Colonic mucosa (tissue), 4 donors: ENCODE measurements around the gene HHAT. TPM values are rescaled to one million over a fixed set of nuclear protein-coding genes. Genes with fewer than 3 reads are reported as not detected.

Source experiments
- DNase-seq: peaks from one replicate; pipeline ENCODE4 v3.0.0-alpha.2; 2020
- H3K27ac ChIP-seq: fragments of 200-600 bp; one replicate; pipeline ENCODE4 v1.8.0; 2021
- H3K27me3 ChIP-seq: fragments of 200-600 bp; one replicate; pipeline ENCODE4 v1.8.0; 2021
- H3K36me3 ChIP-seq: fragments of 200-600 bp; one replicate; pipeline ENCODE4 v1.8.0; 2021
- H3K4me1 ChIP-seq: fragments of 200-600 bp; one replicate; pipeline ENCODE4 v1.8.0; 2021; ENCODE audit warnings: mild to moderate bottlenecking
- H3K4me3 ChIP-seq: fragments of 200-600 bp; one replicate; pipeline ENCODE4 v1.8.0; 2021
- H3K9ac ChIP-seq, 2 donors: one replicate each; pipeline ENCODE4 v1.7.0; 2013; ENCODE audit warnings: control low read depth in 2 of 2, low read depth in 2 of 2, low read length in 2 of 2
- H3K9me3 ChIP-seq: fragments of 200-600 bp; one replicate; pipeline ENCODE4 v1.8.0; 2021
- CTCF ChIP-seq: fragments of 200-600 bp; IDR thresholded peaks from one replicate; pipeline ENCODE4 v1.8.0; 2022; ENCODE audit warnings: antibody characterized with exemption, mild to moderate bottlenecking
- intact Hi-C: fragments of 100-400 bp; cut with DNase I; formaldehyde crosslinking; loops from one replicate; pipeline ENCODE4 v1.14.1; 2022
- total RNA-seq, 2 donors: library from RNA; stranded (reverse); fragmentation: NEBNext Ultra II Directional in 1 of 2; extraction: Animal tissue kit (Norgen Biotek cat#: 25700) in 1 of 2; gene quantifications; one replicate each; pipeline ENCODE4 v1.2.1, GENCODE V29; 2021
- donor health status: healthy.
- donor health status: DM: no; HTN: no; CAD: no.
- donor health status: DM: no; HTN: no; CAD: no.

HHAT gene
- total RNA-seq, 2 donors from 2014 or later = 3.2 to 4.9 TPM

- Histone ChIP-seq H3K4me1 (no peaks in the 10 kb centered on the region), H3K27me3 (no peaks in the 10 kb centered on the region), H3K36me3 (no peaks in the 10 kb centered on the region), H3K9me3 (no peaks in the 10 kb centered on the region), H3K4me3 (no peak overlapping the region), H3K27ac (no peak overlapping the region), H3K9ac (no peak overlapping the region)
- no peak for DNase-seq
- no peak for TF ChIP-seq CTCF
- intact Hi-C loops = loop anchor here (10.0 kb wide), 1 partner anchor 679 kb away; the partner anchor contains the start of gene KCNH1
Observed at GRCh38 chr1:210455840-210456603, 127.3 kb downstream of the HHAT start.

GRCh38 chr1:210456731-210457255 lies 128.1 kb downstream of the HHAT start:
- intact Hi-C loops = loop anchor here (10.0 kb wide), 1 partner anchor 678 kb away; the partner anchor contains the start of gene KCNH1
- no peak overlapping the region for H3K27ac ChIP-seq
- TF ChIP-seq CTCF = no peak

DNA sequence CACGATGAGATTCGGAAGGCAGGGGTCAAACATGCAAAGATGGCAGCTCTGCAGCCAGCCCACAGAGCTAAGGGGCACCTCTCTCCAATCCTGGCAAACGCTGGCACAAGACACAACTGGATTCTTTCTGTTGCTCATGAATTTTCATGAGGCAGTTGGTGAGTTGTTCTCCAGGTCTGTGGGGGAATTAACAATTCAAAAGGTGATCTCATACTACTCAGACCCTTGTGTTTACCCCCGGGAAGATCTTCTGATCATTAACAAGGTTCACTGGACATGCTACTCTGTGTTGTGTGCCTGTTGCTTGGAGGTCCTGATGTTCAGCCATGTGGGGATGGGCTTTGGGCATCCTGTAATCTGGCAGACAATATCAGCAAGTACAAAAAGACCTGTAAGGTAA lies 128.9 kb downstream of the HHAT start:
- Histone ChIP-seq H3K4me3 (no peak overlapping the region), H3K4me1 (no peaks in the 10 kb centered on the region), H3K27ac (no peak overlapping the region), H3K27me3 (no peaks in the 10 kb centered on the region), H3K9ac (no peak overlapping the region), H3K9me3 (no peaks in the 10 kb centered on the region), H3K36me3 (no peaks in the 10 kb centered on the region)
- no peak for TF ChIP-seq CTCF
- no peak for DNase-seq
- intact Hi-C loops = loop anchor here (10.0 kb wide), 1 partner anchor 677 kb away; the partner anchor contains the start of gene KCNH1

More at GRCh38 chr1:210456731-210457255, 128.1 kb downstream of the HHAT start:
- Histone ChIP-seq H3K36me3 (no peaks in the 10 kb centered on the region), H3K27me3 (no peaks in the 10 kb centered on the region), H3K9ac (no peak overlapping the region), H3K4me1 (no peaks in the 10 kb centered on the region), H3K4me3 (no peak overlapping the region), H3K9me3 (no peaks in the 10 kb centered on the region)
- DNase-seq = no peak

DNA sequence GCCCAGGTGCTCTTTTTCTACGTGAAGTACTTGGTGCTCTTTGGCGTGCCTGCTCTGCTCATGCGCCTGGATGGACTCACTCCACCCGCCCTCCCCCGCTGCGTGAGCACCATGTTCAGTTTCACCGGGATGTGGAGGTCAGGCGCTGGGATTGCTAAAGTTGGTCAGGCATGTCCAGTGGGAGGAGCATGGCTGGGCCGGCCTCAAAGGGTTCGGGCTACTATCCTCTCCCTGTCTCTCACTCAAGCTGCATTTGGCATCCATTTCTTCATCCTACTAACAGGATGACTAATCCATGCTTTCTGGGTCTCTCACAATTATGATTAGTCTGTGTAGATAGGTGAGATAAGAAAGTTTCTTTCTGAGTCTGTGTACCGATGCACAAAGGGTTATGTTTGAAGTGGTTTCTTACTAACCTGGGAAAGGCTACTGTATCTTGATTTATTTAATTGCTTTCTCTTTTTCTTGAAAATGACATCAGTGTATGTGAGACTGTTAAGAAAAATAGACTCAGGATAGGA lies 135.9 kb downstream of the HHAT start:
- H3K9ac ChIP-seq = no peak overlapping the region
- no peaks in the 10 kb centered on the region for H3K27me3 ChIP-seq
- no peak for TF ChIP-seq CTCF
- no peaks in the 10 kb centered on the region for H3K4me1 ChIP-seq
- H3K27ac ChIP-seq = no peak overlapping the region
- H3K36me3 ChIP-seq = no peaks in the 10 kb centered on the region
- no peaks in the 10 kb centered on the region for H3K9me3 ChIP-seq
- H3K4me3 ChIP-seq = no peak overlapping the region
- no peak for DNase-seq
- intact Hi-C loops = no loop called here

GRCh38 chr1:210465150-210465549 lies 136.4 kb downstream of the HHAT start:
- Histone ChIP-seq H3K36me3 (no peaks in the 10 kb centered on the region), H3K27ac (no peak overlapping the region), H3K9me3 (no peaks in the 10 kb centered on the region), H3K4me1 (no peaks in the 10 kb centered on the region), H3K27me3 (no peaks in the 10 kb centered on the region), H3K9ac (no peak overlapping the region), H3K4me3 (no peak overlapping the region)
- TF ChIP-seq CTCF = no peak
- DNase-seq = no peak
- intact Hi-C loops = no loop called here
